Measurements from ENCODE around the gene HOXC6. TPM values are rescaled to one million over a fixed set of nuclear protein-coding genes. Genes with fewer than 3 reads are reported as not detected.

Gene HOXC6
- total and polyA plus RNA-seq, 4 experiments from 2014 or later: not detected

DNA sequence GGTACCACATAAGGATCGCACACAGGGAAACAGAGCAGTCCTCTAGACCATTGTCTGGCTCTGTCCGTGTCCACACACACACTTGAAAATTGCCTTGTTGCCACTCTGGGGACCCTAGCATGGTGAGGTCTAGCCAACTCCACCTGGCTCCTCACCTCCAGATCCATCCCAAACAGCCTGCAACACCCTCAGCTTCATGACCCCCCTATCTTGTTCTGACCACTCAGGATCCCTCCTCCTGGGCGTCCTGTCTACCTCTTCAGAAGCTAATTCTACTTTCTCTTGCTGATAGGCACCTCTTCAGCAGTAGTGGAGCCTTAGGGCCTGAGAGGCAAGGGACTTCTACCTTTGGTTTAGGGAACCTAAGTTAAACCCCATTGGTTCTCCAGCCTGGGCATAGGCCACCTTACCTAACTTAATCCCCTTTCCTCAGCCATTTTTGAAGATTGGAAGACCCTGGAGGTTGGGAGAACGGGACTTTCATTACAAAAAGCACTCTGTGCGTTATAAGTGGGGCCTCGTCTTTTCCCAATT lies 3.9 kb downstream of the HOXC6 start:
- DNase-seq: no peak
- intact Hi-C loops (cut with micrococcal nuclease): loop anchor here (1.0 kb wide), 2 partner anchors 159 to 169 kb away; no protein-coding TSS in a partner anchor
- Mint-ChIP-seq H3K36me3 (peaks cover 0 to 3% of the 10 kb centered on the region in 2 donors), H3K27me3 (peaks cover 55 to 65% of the 10 kb centered on the region in 2 donors), H3K4me3 (peak overlapping the region in 4 of 8 donors; percentile 9 to 74 (median 30)), H3K4me1 (peaks cover 11 to 33% (median 21%) of the 10 kb centered on the region in 4 donors), H3K27ac (peak overlapping the region in 2 of 7 donors; percentile 81 to 89), H3K9me3 (peaks cover 0 to 19% (median 7%) of the 10 kb centered on the region in 8 donors)
- Histone ChIP-seq H3K27me3 (ENCODE audit: insufficient read depth, low read length) (peaks cover 74% of the 10 kb centered on the region), H3K27ac (ENCODE audit: low read depth, low read length) (no peak overlapping the region), H3K9me3 (ENCODE audit: control insufficient read depth in 1 of 2, low read length in 2 of 2) (no peaks in the 10 kb centered on the region), H3K36me3 (ENCODE audit: insufficient read depth, low read length) (no peaks in the 10 kb centered on the region), H3K4me1 (ENCODE audit: insufficient read depth, low read length) (peaks cover 13% of the 10 kb centered on the region), H3K4me3 (ENCODE audit: low read length in 2 of 2) (no peak overlapping the region)
- POLR2A ChIA-PET (ENCODE audit: partially characterized antibody): no interaction called here
- CTCF ChIA-PET (ENCODE audit: partially characterized antibody): interaction anchor here (0.7 to 3.0 kb wide), 20 partner anchors 9 to 185 kb away, joined by 3 to 49 read pairs (median 4); partner anchors contain the start of genes HOXC4, HOXC8 and SMUG1

DNA sequence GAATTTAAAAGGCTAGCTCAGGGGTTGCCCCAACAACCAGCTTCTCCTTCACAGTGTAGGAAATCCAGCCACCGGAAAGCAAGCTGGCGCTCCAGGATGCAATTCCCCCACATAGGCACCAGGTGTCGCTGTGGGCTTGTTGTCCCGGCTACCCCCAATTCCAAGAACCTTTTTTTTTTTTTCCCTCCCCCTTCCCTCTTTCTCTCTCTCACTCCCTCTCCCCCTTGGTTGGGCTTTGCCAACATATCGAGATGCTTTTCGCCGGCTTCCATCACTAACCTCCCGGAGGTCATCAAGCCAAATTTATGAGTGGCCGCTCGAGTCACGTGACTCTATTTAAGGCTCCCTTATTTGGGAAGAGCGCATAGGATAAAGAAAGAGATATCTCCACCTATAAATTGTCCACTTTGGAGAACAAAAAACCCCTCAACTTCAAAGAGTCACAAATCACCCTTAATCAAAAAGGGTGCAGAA lies 4.4 kb downstream of the HOXC6 start, which contains the start of gene HOXC5:
HOXC5 (plus strand) TSS at position 424 of the 474 bp plus-strand sequence. CDS start 73 bp downstream, outside the sequence.
- H3K36me3 Mint-ChIP-seq: peaks cover 0 to 3% of the 10 kb centered on the region in 2 donors
- H3K36me3 ChIP-seq (ENCODE audit: insufficient read depth, low read length): no peaks in the 10 kb centered on the region
- H3K4me3 Mint-ChIP-seq: peak within 1 kb of the TSS; percentile 41 to 82 (median 64)
- DNase-seq: peak in 4 of 5 donors; percentile 54 to 60 (median 55)
- H3K27ac ChIP-seq (ENCODE audit: low read depth, low read length): no peak within 1 kb of the TSS
- no peaks in the 10 kb centered on the region for H3K9me3 ChIP-seq (ENCODE audit: control insufficient read depth in 1 of 2, low read length in 2 of 2)
- peaks cover 11 to 29% (median 21%) of the 10 kb centered on the region in 4 donors for H3K4me1 Mint-ChIP-seq
- intact Hi-C loops (cut with micrococcal nuclease): loop anchor here (1.0 kb wide), 2 partner anchors 159 to 169 kb away; no protein-coding TSS in a partner anchor
- peaks cover 71% of the 10 kb centered on the region for H3K27me3 ChIP-seq (ENCODE audit: insufficient read depth, low read length)
- H3K9me3 Mint-ChIP-seq: peaks cover 0 to 21% (median 7%) of the 10 kb centered on the region in 8 donors
- peaks cover 57 to 63% of the 10 kb centered on the region in 2 donors for H3K27me3 Mint-ChIP-seq
- peak within 1 kb of the TSS in 4 of 7 donors; percentile 15 to 89 (median 83) for H3K27ac Mint-ChIP-seq
- H3K4me1 ChIP-seq (ENCODE audit: insufficient read depth, low read length): peaks cover 13% of the 10 kb centered on the region
- no peak within 1 kb of the TSS for H3K4me3 ChIP-seq (ENCODE audit: low read length in 2 of 2)
- ChIA-PET POLR2A (ENCODE audit: partially characterized antibody) (no interaction called here), CTCF (ENCODE audit: partially characterized antibody) (interaction anchor here (0.7 to 3.0 kb wide), 19 partner anchors 10 to 184 kb away, joined by 3 to 49 read pairs (median 4); partner anchors contain the start of genes HOXC4, HOXC8 and SMUG1)

DNA sequence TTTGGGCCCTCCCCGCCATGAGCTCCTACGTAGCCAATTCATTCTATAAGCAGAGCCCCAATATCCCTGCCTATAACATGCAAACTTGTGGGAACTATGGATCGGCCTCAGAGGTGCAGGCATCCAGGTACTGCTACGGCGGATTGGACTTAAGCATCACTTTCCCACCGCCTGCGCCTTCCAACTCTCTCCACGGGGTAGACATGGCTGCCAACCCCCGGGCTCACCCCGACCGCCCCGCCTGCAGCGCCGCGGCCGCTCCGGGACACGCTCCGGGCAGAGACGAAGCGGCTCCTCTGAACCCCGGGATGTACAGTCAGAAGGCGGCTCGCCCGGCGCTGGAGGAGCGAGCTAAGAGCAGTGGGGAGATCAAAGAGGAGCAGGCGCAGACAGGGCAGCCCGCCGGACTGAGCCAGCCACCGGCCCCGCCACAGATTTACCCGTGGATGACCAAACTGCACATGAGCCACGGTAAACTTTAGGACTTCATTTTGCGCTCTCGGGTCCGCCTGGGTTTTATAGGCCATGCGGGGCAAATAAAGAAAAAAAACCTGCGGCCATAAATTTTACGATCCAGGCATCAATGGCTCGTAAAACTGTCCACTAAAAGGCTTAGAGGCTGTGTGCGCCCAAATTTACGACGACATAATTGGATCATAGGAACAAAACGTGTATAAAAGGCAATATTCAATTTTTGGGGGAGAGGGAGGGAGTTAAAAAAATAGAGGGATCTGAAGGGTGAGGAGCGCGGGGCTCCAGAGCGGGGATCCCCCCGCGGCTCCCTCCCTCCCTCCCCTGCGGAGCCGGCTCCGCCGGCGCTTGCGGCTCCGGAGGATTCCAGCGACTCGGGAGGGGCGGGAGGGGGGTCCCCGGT lies 5.1 kb downstream of the HOXC6 start:
- Histone ChIP-seq H3K27me3 (ENCODE audit: insufficient read depth, low read length) (peaks cover 70% of the 10 kb centered on the region), H3K27ac (ENCODE audit: low read depth, low read length) (no peak overlapping the region), H3K4me3 (ENCODE audit: low read length in 2 of 2) (no peak overlapping the region), H3K9me3 (ENCODE audit: control insufficient read depth in 1 of 2, low read length in 2 of 2) (no peaks in the 10 kb centered on the region), H3K36me3 (ENCODE audit: insufficient read depth, low read length) (no peaks in the 10 kb centered on the region), H3K4me1 (ENCODE audit: insufficient read depth, low read length) (peaks cover 13% of the 10 kb centered on the region)
- ChIA-PET CTCF (ENCODE audit: partially characterized antibody) (interaction anchor here (0.7 to 3.0 kb wide), 15 partner anchors 10 to 183 kb away, joined by 3 to 49 read pairs (median 6); partner anchors contain the start of genes HOXC4, HOXC8 and SMUG1), POLR2A (ENCODE audit: partially characterized antibody) (no interaction called here)
- H3K9me3 Mint-ChIP-seq: peaks cover 0 to 21% (median 7%) of the 10 kb centered on the region in 8 donors
- H3K4me3 Mint-ChIP-seq: peak overlapping the region in 7 of 8 donors; percentile 55 to 82 (median 61)
- H3K36me3 Mint-ChIP-seq: peaks cover 0 to 3% of the 10 kb centered on the region in 2 donors
- peak overlapping the region in 4 of 7 donors; percentile 15 to 81 (median 41) for H3K27ac Mint-ChIP-seq
- peaks cover 11 to 29% (median 18%) of the 10 kb centered on the region in 4 donors for H3K4me1 Mint-ChIP-seq
- intact Hi-C loops (cut with micrococcal nuclease): no loop called here
- H3K27me3 Mint-ChIP-seq: peaks cover 58 to 64% of the 10 kb centered on the region in 2 donors
- no peak for DNase-seq

DNA sequence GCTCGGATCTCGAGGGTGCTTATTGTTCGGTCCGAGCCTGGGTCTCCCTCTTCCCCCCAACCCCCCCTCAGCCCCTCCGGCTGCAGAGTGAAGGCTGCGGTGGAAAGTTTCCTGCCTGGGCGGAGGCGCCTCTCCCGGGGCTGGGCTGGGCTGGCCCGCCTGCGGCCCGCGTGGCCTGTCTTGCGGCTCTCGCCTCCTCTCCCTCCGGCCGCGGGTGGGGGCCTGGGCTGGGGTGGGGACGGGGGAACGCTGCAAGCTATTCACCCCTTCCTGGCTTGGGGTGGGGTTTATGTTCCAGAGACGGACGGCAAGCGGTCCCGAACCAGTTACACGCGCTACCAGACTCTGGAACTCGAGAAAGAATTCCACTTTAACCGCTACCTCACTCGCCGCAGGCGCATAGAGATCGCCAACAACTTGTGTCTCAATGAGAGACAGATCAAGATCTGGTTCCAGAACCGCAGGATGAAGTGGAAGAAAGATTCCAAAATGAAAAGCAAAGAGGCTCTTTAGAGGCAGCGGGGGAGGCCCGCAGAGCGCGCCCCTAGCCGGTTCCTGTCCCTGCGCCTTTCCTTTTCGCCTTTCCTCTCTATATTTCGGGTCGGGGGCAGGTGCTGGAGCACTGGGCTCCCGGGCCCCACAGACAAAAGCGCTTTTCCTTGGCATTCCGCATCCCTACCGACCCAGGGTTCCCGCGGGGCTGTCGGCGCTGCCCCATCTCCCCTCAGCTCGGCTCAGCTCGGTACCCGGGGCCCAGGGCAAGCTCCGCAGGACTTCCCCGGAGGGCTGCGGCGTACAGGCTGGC lies 5.9 kb downstream of the HOXC6 start:
- intact Hi-C loops (cut with micrococcal nuclease): no loop called here
- peaks cover 64% of the 10 kb centered on the region for H3K27me3 ChIP-seq (ENCODE audit: insufficient read depth, low read length)
- H3K27ac Mint-ChIP-seq: peak overlapping the region in 2 of 7 donors; percentile 72 to 81
- peaks cover 13% of the 10 kb centered on the region for H3K4me1 ChIP-seq (ENCODE audit: insufficient read depth, low read length)
- H3K36me3 Mint-ChIP-seq: peaks cover 0 to 3% of the 10 kb centered on the region in 2 donors
- CTCF ChIA-PET (ENCODE audit: partially characterized antibody): interaction anchor here (1.8 kb wide), 1 partner anchor 158 kb away, joined by 6 read pairs; no protein-coding TSS in a partner anchor
- H3K36me3 ChIP-seq (ENCODE audit: insufficient read depth, low read length): no peaks in the 10 kb centered on the region
- no peaks in the 10 kb centered on the region for H3K9me3 ChIP-seq (ENCODE audit: control insufficient read depth in 1 of 2, low read length in 2 of 2)
- H3K4me3 Mint-ChIP-seq: peak overlapping the region in 7 of 8 donors; percentile 42 to 76 (median 64)
- H3K27me3 Mint-ChIP-seq: peaks cover 60 to 67% of the 10 kb centered on the region in 2 donors
- no peak for DNase-seq
- H3K9me3 Mint-ChIP-seq: peaks cover 0 to 21% (median 7%) of the 10 kb centered on the region in 8 donors
- peaks cover 8 to 24% (median 14%) of the 10 kb centered on the region in 4 donors for H3K4me1 Mint-ChIP-seq
- POLR2A ChIA-PET (ENCODE audit: partially characterized antibody): no interaction called here
- no peak overlapping the region for H3K27ac ChIP-seq (ENCODE audit: low read depth, low read length)
- H3K4me3 ChIP-seq (ENCODE audit: low read length in 2 of 2): no peak overlapping the region

DNA sequence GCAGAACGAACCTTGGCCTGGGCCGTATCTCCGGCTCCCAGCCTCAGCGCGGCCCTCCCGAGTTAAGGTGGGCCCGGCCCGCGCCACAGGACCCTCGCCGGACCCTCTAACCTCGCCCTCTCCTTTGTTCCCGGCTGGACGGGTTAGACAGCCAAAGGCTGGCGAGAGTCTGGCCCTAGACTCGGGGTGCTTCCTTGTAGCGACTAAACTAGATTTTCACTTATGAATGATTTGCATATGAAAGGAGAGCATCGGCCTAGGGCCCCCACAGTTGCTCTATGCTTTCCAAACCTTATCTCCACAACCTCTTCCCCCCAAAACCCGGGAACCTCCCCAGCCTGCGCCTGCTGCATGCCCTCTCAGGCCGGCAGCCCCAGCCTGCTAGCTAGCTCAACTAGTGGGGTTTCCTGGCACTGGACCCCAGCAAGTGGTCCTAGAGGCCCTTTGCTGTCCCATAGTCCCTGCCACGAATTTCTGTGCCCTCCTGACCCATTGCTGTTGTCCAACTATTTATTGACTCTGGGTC lies 6.6 kb downstream of the HOXC6 start:
- peaks cover 13% of the 10 kb centered on the region for H3K4me1 ChIP-seq (ENCODE audit: insufficient read depth, low read length)
- Mint-ChIP-seq H3K4me3 (peak overlapping the region in 4 of 8 donors; percentile 12 to 72 (median 44)), H3K9me3 (peaks cover 0 to 19% (median 7%) of the 10 kb centered on the region in 8 donors), H3K27ac (peak overlapping the region in 2 of 7 donors; percentile 72 to 74), H3K36me3 (peaks cover 0 to 3% of the 10 kb centered on the region in 2 donors), H3K27me3 (peaks cover 61 to 68% of the 10 kb centered on the region in 2 donors), H3K4me1 (peaks cover 4 to 20% (median 11%) of the 10 kb centered on the region in 4 donors)
- H3K27me3 ChIP-seq (ENCODE audit: insufficient read depth, low read length): peaks cover 60% of the 10 kb centered on the region
- H3K4me3 ChIP-seq (ENCODE audit: low read length in 2 of 2): no peak overlapping the region
- no peak overlapping the region for H3K27ac ChIP-seq (ENCODE audit: low read depth, low read length)
- no peaks in the 10 kb centered on the region for H3K9me3 ChIP-seq (ENCODE audit: control insufficient read depth in 1 of 2, low read length in 2 of 2)
- CTCF ChIA-PET (ENCODE audit: partially characterized antibody): interaction anchor here (1.8 kb wide), 1 partner anchor 157 kb away, joined by 6 read pairs; no protein-coding TSS in a partner anchor
- POLR2A ChIA-PET (ENCODE audit: partially characterized antibody): no interaction called here
- H3K36me3 ChIP-seq (ENCODE audit: insufficient read depth, low read length): no peaks in the 10 kb centered on the region
- DNase-seq: no peak
- intact Hi-C loops (cut with micrococcal nuclease): no loop called here

DNA sequence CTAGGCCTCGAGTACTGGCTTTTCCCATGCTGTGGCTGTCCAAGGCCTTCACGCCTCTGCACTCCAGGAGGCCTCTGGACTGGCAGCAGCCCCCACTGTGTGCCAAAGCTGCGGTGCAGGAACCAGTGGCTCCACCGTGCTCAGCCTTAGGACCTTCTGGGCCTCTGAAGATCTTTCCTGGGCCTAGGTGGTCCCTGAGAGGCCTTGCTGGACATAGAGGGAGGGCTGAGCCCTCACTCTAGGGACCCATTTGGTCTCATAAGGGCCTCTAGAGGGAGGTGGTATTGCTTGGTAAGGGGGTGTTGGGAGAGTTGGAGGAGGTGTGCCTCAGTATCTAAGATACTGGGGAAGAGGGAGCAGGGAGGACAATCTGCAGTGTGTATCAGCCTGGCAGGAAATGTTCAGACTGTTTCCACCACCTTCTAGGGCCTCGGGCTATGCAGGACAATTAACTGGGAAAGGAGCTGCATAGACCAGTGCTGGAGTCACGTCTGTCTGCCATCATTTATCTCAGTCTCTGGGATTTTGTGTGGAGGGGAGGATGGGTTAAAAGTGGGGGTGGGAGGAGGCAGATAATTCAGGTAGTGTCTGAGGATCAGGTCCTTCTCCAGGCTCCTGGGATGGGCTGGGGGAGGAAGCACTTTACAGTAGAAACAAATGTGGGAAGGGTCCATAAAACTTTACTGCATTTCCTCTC lies 7.5 kb downstream of the HOXC6 start:
- intact Hi-C loops (cut with micrococcal nuclease): no loop called here
- Mint-ChIP-seq H3K27ac (peak overlapping the region in 1 of 7 donors; percentile 72), H3K4me3 (peak overlapping the region in 2 of 8 donors; percentile 21 to 22), H3K36me3 (peaks cover 0 to 3% of the 10 kb centered on the region in 2 donors), H3K9me3 (peaks cover 0 to 16% (median 7%) of the 10 kb centered on the region in 8 donors), H3K27me3 (peaks cover 62 to 69% of the 10 kb centered on the region in 2 donors), H3K4me1 (peaks cover 3 to 20% (median 10%) of the 10 kb centered on the region in 4 donors)
- H3K36me3 ChIP-seq (ENCODE audit: insufficient read depth, low read length): no peaks in the 10 kb centered on the region
- H3K4me3 ChIP-seq (ENCODE audit: low read length in 2 of 2): no peak overlapping the region
- H3K27me3 ChIP-seq (ENCODE audit: insufficient read depth, low read length): peaks cover 57% of the 10 kb centered on the region
- no peak overlapping the region for H3K27ac ChIP-seq (ENCODE audit: low read depth, low read length)
- ChIA-PET POLR2A (ENCODE audit: partially characterized antibody) (no interaction called here), CTCF (ENCODE audit: partially characterized antibody) (interaction anchor here (1.8 kb wide), 1 partner anchor 156 kb away, joined by 6 read pairs; no protein-coding TSS in a partner anchor)
- H3K4me1 ChIP-seq (ENCODE audit: insufficient read depth, low read length): peaks cover 13% of the 10 kb centered on the region
- no peaks in the 10 kb centered on the region for H3K9me3 ChIP-seq (ENCODE audit: control insufficient read depth in 1 of 2, low read length in 2 of 2)
- DNase-seq: no peak

Data from CD4-positive, alpha-beta memory T cell (primary cell).